ENCODE data around the gene NR2E3.

GRCh38 chr15:71830981-71831380, 20.6 kb downstream of the NR2E3 start:
- no peak for TF ChIP-seq EZH2 (IDR thresholded peaks at IDR 0.05; ENCODE audit: insufficient read depth, poor library complexity, severe bottlenecking)
- no peak for TF ChIP-seq EZH2phosphoT487 (IDR thresholded peaks at IDR 0.05; ENCODE audit: insufficient read depth, low read depth)
